H1 (cell line): ENCODE measurements around the gene IFT122. TPM values are rescaled to one million over a fixed set of nuclear protein-coding genes. Genes with fewer than 3 reads are reported as not detected.

Experiments used
- CTCF ChIA-PET: fragments of 300-600 bp; sonication (Branson Sonifier 250); formaldehyde crosslinking; loops from one replicate; lab custom pipeline; 2021; ENCODE audit not compliant: partially characterized antibody; lab: Charles Lee
- POLR2A ChIA-PET: fragments of 300-600 bp; sonication (Branson Sonifier 250); formaldehyde crosslinking; loops from one replicate; lab custom pipeline; 2021; ENCODE audit warnings: inconsistent platforms; ENCODE audit not compliant: partially characterized antibody; lab: Charles Lee
- DNase-seq, 2 experiments: peaks; one replicate each; pipeline versions ENCODE4 v3.0.0 to v3.0.0-alpha.2; 2010 to 2022; ENCODE audit warnings: low spot score in 2 of 2, low read depth in 1 of 2, mixed read lengths in 1 of 2
- FAIRE-seq: peaks from 2 replicates; lab custom pipeline; 2011; peaks lifted over from hg19 to GRCh38; lab: Jason Lieb, UNC
- H2AFZ ChIP-seq: 2 replicates; pipeline ENCODE4 v1.8.1; 2012; ENCODE audit warnings: low read length, inconsistent platforms
- H2AK5ac ChIP-seq: 2 replicates; pipeline ENCODE4 v1.6.1; 2013; ENCODE audit warnings: low read depth, low read length
- H2BK120ac ChIP-seq: replicated peaks from 2 replicates; pipeline ENCODE3; 2013; ENCODE audit warnings: low read depth, low read length, inconsistent platforms
- H2BK12ac ChIP-seq: 2 replicates; pipeline ENCODE4 v1.6.1; 2013; ENCODE audit warnings: low read depth, low read length
- H2BK15ac ChIP-seq: 2 replicates; pipeline ENCODE4 v1.6.1; 2013; ENCODE audit warnings: low read length
- H2BK20ac ChIP-seq: 2 replicates; pipeline ENCODE4 v1.6.1; 2013; ENCODE audit warnings: low read length
- H2BK5ac ChIP-seq: 2 replicates; pipeline ENCODE4 v1.6.1; 2013; ENCODE audit warnings: low read depth, low read length
- H3K14ac ChIP-seq: 2 replicates; pipeline ENCODE4 v1.6.1; 2013; ENCODE audit warnings: inconsistent platforms; ENCODE audit not compliant: insufficient read length
- H3K18ac ChIP-seq: 2 replicates; pipeline ENCODE4 v1.6.1; 2013; ENCODE audit warnings: low read length; ENCODE audit errors: extremely low read depth
- H3K23ac ChIP-seq: 2 replicates; pipeline ENCODE4 v1.6.1; 2013; ENCODE audit warnings: inconsistent platforms; ENCODE audit not compliant: insufficient read length
- H3K23me2 ChIP-seq: 2 replicates; pipeline ENCODE4 v1.6.1; 2013; ENCODE audit warnings: low read depth, low read length
- H3K27ac ChIP-seq: 2 replicates; pipeline ENCODE4 v1.6.1; 2011; ENCODE audit warnings: low read depth, low read length, inconsistent platforms
- H3K27me3 ChIP-seq, 4 experiments: replicated peaks in 1 of 4; 1 replicate in 1 of 4; 2 replicates in 3 of 4; pipeline versions ENCODE4 v1.6.1 to v1.8.1; 2011 to 2013; ENCODE audit warnings: low read length in 3 of 4, mild to moderate bottlenecking in 3 of 4, inconsistent platforms in 2 of 4, mixed read lengths in 2 of 4, moderate library complexity in 1 of 4; ENCODE audit not compliant: control insufficient read depth in 3 of 4, insufficient read depth in 3 of 4; ENCODE audit errors: extremely low read depth in 1 of 4
- H3K36me3 ChIP-seq, 4 experiments: 2 replicates each; pipeline versions ENCODE4 v1.6.1 to v1.8.1; 2011 to 2013; ENCODE audit warnings: mild to moderate bottlenecking in 4 of 4, low read length in 3 of 4, moderate library complexity in 2 of 4, control low read depth in 1 of 4, inconsistent platforms in 1 of 4; ENCODE audit not compliant: insufficient read depth in 4 of 4, control insufficient read depth in 2 of 4
- H3K4ac ChIP-seq: replicated peaks from 2 replicates; pipeline ENCODE3; 2013; ENCODE audit warnings: low read length, low read depth, mixed read lengths, inconsistent platforms; ENCODE audit not compliant: insufficient read length
- H3K4me1 ChIP-seq, 4 experiments: replicated peaks in 1 of 4; 1 replicate in 1 of 4; 2 replicates in 3 of 4; pipeline versions ENCODE4 v1.6.1 to v1.8.1; 2011 to 2013; ENCODE audit warnings: low read length in 3 of 4, inconsistent platforms in 2 of 4, mixed read lengths in 1 of 4; ENCODE audit not compliant: insufficient read depth in 4 of 4, control insufficient read depth in 3 of 4
- H3K4me2 ChIP-seq, 2 experiments: 2 replicates each; pipeline versions ENCODE4 v1.6.1 to v1.8.1; 2011 to 2013; ENCODE audit warnings: low read depth in 2 of 2, low read length in 2 of 2, control low read depth in 1 of 2, inconsistent platforms in 1 of 2, mild to moderate bottlenecking in 1 of 2; ENCODE audit not compliant: insufficient read depth in 1 of 2
- H3K4me3 ChIP-seq, 4 experiments: fragments of 200-600, 300-600 bp in 1 of 4; sonication (generic), shearing (Covaris generic), sonication (Bioruptor Twin) in 1 of 4; 2 replicates each; pipeline versions ENCODE4 v1.5.1 to v1.8.1; 2011 to 2016; ENCODE audit warnings: low read length in 4 of 4, low read depth in 3 of 4, control low read depth in 2 of 4, inconsistent platforms in 2 of 4, mild to moderate bottlenecking in 2 of 4, mixed read lengths in 1 of 4, moderate library complexity in 1 of 4; ENCODE audit not compliant: insufficient read depth in 2 of 4; ENCODE audit errors: extremely low read depth in 1 of 4
- H3K56ac ChIP-seq: replicated peaks from 2 replicates; pipeline ENCODE3; 2013; ENCODE audit warnings: low read depth, mild to moderate bottlenecking, mixed read lengths, low read length, inconsistent platforms; ENCODE audit not compliant: insufficient read length
- H3K79me1 ChIP-seq: 2 replicates; pipeline ENCODE4 v1.6.1; 2013; ENCODE audit warnings: low read depth, low read length, control low read depth
- H3K79me2 ChIP-seq, 2 experiments: 2 replicates each; pipeline versions ENCODE4 v1.6.1 to v1.8.1; 2012 to 2013; ENCODE audit warnings: low read length in 2 of 2, mild to moderate bottlenecking in 2 of 2, inconsistent platforms in 1 of 2; ENCODE audit not compliant: insufficient read depth in 2 of 2, control insufficient read depth in 1 of 2
- H3K9ac ChIP-seq, 4 experiments: replicated peaks in 1 of 4; 1 replicate in 1 of 4; 2 replicates in 3 of 4; pipeline versions ENCODE4 v1.6.1 to v1.8.1; 2011 to 2013; ENCODE audit warnings: low read depth in 3 of 4, low read length in 3 of 4, control low read depth in 2 of 4, mild to moderate bottlenecking in 2 of 4, moderate library complexity in 2 of 4, inconsistent platforms in 1 of 4; ENCODE audit errors: extremely low read depth in 1 of 4
- H3K9me3 ChIP-seq, 2 experiments: 2 replicates each; pipeline versions ENCODE4 v1.6.1 to v1.8.1; 2012 to 2013; ENCODE audit warnings: mild to moderate bottlenecking in 2 of 2, moderate library complexity in 2 of 2, control low read depth in 1 of 2, inconsistent platforms in 1 of 2, low read depth in 1 of 2, low read length in 1 of 2, mixed read lengths in 1 of 2; ENCODE audit not compliant: insufficient read depth in 2 of 2
- H4K20me1 ChIP-seq, 2 experiments: replicated peaks in 1 of 2; 2 replicates each; pipeline versions ENCODE3 to v1.8.1; 2011 to 2013; ENCODE audit warnings: inconsistent platforms in 2 of 2, low read length in 2 of 2, mild to moderate bottlenecking in 1 of 2; ENCODE audit not compliant: insufficient read depth in 2 of 2, control insufficient read depth in 1 of 2
- H4K5ac ChIP-seq: 2 replicates; pipeline ENCODE4 v1.6.1; 2013; ENCODE audit warnings: low read length, low read depth, mixed read lengths, inconsistent platforms; ENCODE audit not compliant: insufficient read length
- H4K8ac ChIP-seq: 2 replicates; pipeline ENCODE4 v1.8.0; 2013; ENCODE audit warnings: mild to moderate bottlenecking, moderate library complexity, low read length, inconsistent platforms; ENCODE audit not compliant: insufficient read depth; ENCODE audit errors: extremely low read depth
- H4K91ac ChIP-seq: replicated peaks from 2 replicates; pipeline ENCODE3; 2013; ENCODE audit warnings: low read length, mixed read lengths, inconsistent platforms; ENCODE audit not compliant: insufficient read length
- ASH2L ChIP-seq: fragments of 200-600, 300-600 bp; sonication (generic); IDR thresholded peaks from one replicate; pipeline ENCODE4 v1.7.1; 2017; ENCODE audit warnings: low read length
- CBX5 ChIP-seq: fragments of 300-800, 300-1000 bp; sonication (generic); IDR thresholded peaks from 2 replicates; pipeline ENCODE4 v1.7.1; 2016; ENCODE audit warnings: antibody characterized with exemption, low read length, low read depth
- CHD1 ChIP-seq: IDR thresholded peaks from 2 replicates; pipeline ENCODE4 v1.6.1; 2012; ENCODE audit warnings: low read depth, low read length, improper control_type of control experiment
- CHD2 ChIP-seq: IDR thresholded peaks from 2 replicates; pipeline ENCODE4 v1.6.1; 2012; ENCODE audit warnings: low read length, improper control_type of control experiment
- HDAC2 ChIP-seq, 2 experiments: fragments of 300-600 bp in 1 of 2; sonication (generic) in 1 of 2; IDR thresholded peaks; 2 replicates each; pipeline ENCODE4 v1.6.1; 2011 to 2012; ENCODE audit warnings: low read depth in 2 of 2, low read length in 2 of 2, mild to moderate bottlenecking in 2 of 2, moderate library complexity in 2 of 2, borderline replicate concordance in 1 of 2, inconsistent platforms in 1 of 2
- HDAC6 ChIP-seq: IDR thresholded peaks from one replicate; pipeline ENCODE4 v1.7.1; 2012; ENCODE audit warnings: low read depth, mild to moderate bottlenecking, inconsistent platforms, low read length, moderate library complexity
- JUND ChIP-seq: IDR thresholded peaks from 2 replicates; pipeline ENCODE4 v1.6.1; 2011; ENCODE audit warnings: mild to moderate bottlenecking, improper control_type of control experiment, low read length
- POLR2A ChIP-seq, 2 experiments: IDR thresholded peaks; 1 replicate in 1 of 2; 2 replicates in 1 of 2; pipeline ENCODE4 v1.6.1; 2011; ENCODE audit warnings: low read depth in 2 of 2, low read length in 2 of 2, mild to moderate bottlenecking in 2 of 2; ENCODE audit errors: control extremely low read depth in 1 of 2
- SIRT6 ChIP-seq: IDR thresholded peaks from one replicate; pipeline ENCODE4 v1.7.1; 2012; ENCODE audit warnings: low read length, inconsistent platforms
- SP4 ChIP-seq: IDR thresholded peaks from 2 replicates; pipeline ENCODE4 v1.6.1; 2012; ENCODE audit warnings: low read length, inconsistent platforms
- TAF7 ChIP-seq: optimal IDR thresholded peaks from 2 replicates; pipeline ENCODE3; 2011; ENCODE audit warnings: low read depth, mild to moderate bottlenecking, inconsistent platforms, low read length, moderate library complexity, borderline replicate concordance
- TCF12 ChIP-seq: IDR thresholded peaks from 2 replicates; pipeline ENCODE4 v1.6.1; 2011; ENCODE audit warnings: low read depth, mild to moderate bottlenecking, low read length
- WGBS, 2 experiments: shearing (Covaris generic) in 1 of 2; methylation state at CpG; one replicate each; pipeline versions ENCODE4 v1.1.6 to v1.1.7; 2013 to 2015; ENCODE audit warnings: low lambda C conversion rate in 2 of 2, mixed read lengths in 2 of 2, inconsistent platforms in 1 of 2, low coverage in 1 of 2, missing lambda C conversion rate in 1 of 2; ENCODE audit not compliant: insufficient replicate concordance in 2 of 2, insufficient coverage in 1 of 2, insufficient read length in 1 of 2; ENCODE audit errors: extremely low coverage in 1 of 2, missing lambda C conversion rate in 1 of 2; 5-methylcytosine and 5-hydroxymethylcytosine counted together
- polyA plus RNA-seq, 7 experiments: library from polyadenylated mRNA; depleted of rRNA in 3 of 7; stranded (reverse) in 5 of 7; unstranded in 2 of 7; fragments of >200 nt in 5 of 7; fragments of 200-250 nt in 2 of 7; gene quantifications; 1 replicate in 5 of 7; 2 replicates in 1 of 7; 4 replicates in 1 of 7; pipeline versions ENCODE4 v1.2.1 to v1.2.3, GENCODE V29; 2011 to 2013; ENCODE audit warnings: missing spikeins in 2 of 7, mixed read lengths in 2 of 7
- total RNA-seq: library from RNA; stranded (reverse); fragmentation: NEBNext Ultra II Directional; extraction: Animal tissue kit (Norgen Biotek cat#: 25700); gene quantifications from 2 replicates; pipeline ENCODE4 v1.2.1, GENCODE V29; 2021

IFT122 gene
- total and polyA plus RNA-seq, 2 of the 8 experiments (the other 6 are each of a cell fraction or from before 2014, with no cell fraction given): 23.7 to 25.1 TPM

DNA sequence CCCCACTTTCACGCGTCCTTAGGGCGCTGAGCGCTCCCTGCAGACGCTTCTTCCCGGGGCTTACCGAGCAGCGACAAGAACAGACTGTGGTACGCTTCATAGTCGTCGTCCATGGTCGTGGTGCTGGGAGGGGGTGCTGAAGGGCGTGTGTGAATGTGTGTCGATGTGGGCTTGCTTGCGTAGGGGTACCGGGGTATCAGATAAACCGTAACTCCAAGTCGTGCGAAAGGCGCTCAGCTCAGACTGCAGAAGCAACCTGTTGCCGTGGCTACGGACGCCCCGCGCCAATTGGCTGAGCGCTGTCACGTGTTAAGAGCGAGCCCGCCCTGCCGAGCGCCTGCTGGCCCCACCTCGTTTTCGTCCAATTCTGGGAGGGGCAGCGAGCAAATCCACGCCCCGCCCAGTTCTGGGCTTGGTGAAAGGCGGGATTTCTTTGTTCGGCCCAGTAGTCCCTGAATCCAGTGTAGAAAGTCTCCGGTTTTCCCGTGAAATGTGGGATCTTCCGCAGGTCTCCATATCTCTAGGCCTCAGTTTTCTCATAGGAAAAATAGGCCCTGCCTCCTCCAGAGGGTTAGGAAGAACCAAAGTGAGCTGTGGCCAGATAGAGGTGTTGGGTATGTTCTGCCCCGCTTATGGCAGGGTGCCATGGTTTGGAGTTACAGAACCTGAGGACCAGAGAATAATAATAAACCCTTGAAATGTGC is 11.5 kb upstream of the IFT122 start, which contains the start of gene EFCAB12:
Gene EFCAB12 (minus strand): TSS at position 261 of the 704 bp plus-strand sequence. CDS start 148 bp downstream, at position 113.
- Histone ChIP-seq H4K20me1 (peaks cover 0 to 1% of the 10 kb centered on the region in 2 experiments), H3K4ac (no peak within 1 kb of the TSS), H2BK12ac (no peak within 1 kb of the TSS), H2BK120ac (no peak within 1 kb of the TSS), H3K79me2 (no peaks in the 10 kb centered on the region), H3K9ac (peak within 1 kb of the TSS in 3 of 4 experiments; percentile 54 to 68 (median 57); a peak in 5 of 7 replicates), H4K5ac (peak within 1 kb of the TSS; percentile 55), H3K27me3 (peaks cover 0 to 10% (median 8%) of the 10 kb centered on the region in 4 experiments; a peak in 5 of 7 replicates), H4K8ac (no peak within 1 kb of the TSS; the same call in 1 of the 2 replicates), H3K56ac (no peak within 1 kb of the TSS), H2AFZ (peak within 1 kb of the TSS; percentile 63; the same call in 1 of the 2 replicates), H3K79me1 (no peaks in the 10 kb centered on the region), H2BK5ac (peak within 1 kb of the TSS; percentile 77), H2BK15ac (no peak within 1 kb of the TSS; the same call in 1 of the 2 replicates), H3K14ac (no peak within 1 kb of the TSS), H3K4me1 (peaks cover 7 to 31% (median 15%) of the 10 kb centered on the region in 4 experiments), H2BK20ac (peak within 1 kb of the TSS; percentile 21; the same call in 1 of the 2 replicates), H3K18ac (no peak within 1 kb of the TSS; the same call in 1 of the 2 replicates), H3K9me3 (no peaks in the 10 kb centered on the region), H3K4me3 (peak within 1 kb of the TSS; percentile 41 to 73 (median 60)), H3K4me2 (peak within 1 kb of the TSS; percentile 84 to 99), H3K23ac (no peak within 1 kb of the TSS), H2AK5ac (0 out of 2 replicates have a peak within 1 kb of the TSS, but pooled peaks have one; percentile 11), H4K91ac (peak within 1 kb of the TSS; percentile 38), H3K36me3 (peaks cover 15 to 26% (median 23%) of the 10 kb centered on the region in 4 experiments; a peak in 7 of 8 replicates), H3K23me2 (peaks cover 3% of the 10 kb centered on the region), H3K27ac (peak within 1 kb of the TSS; percentile 75)
- peak; percentile 89 to 98 for DNase-seq
- CTCF ChIA-PET: interaction anchor here (0.6 to 2.6 kb wide), 9 partner anchors 10 to 369 kb away, joined by 3 to 9 read pairs (median 5); no protein-coding TSS in a partner anchor
- 6% methylated on average over 42 of the region's 42 CpGs; no CpG with 5 or more reads in 1 of the 2 experiments for WGBS, 2 experiments
- POLR2A ChIA-PET: interaction anchor here (0.7 to 5.7 kb wide), 9 partner anchors 10 to 113 kb away, joined by 3 to 61 read pairs (median 7); partner anchors contain the start of genes IFT122 and MBD4
- FAIRE-seq: no peak
- TF ChIP-seq TAF7 (no peak), ASH2L (no peak), SP4 (0 out of 2 replicates have a peak, but pooled peaks have one; percentile 74), CBX5 (no peak), CHD2 (0 out of 2 replicates have a peak, but pooled peaks have one; percentile 35), POLR2A (IDR thresholded peaks at IDR 0.05; ENCODE audit: control extremely low read depth in 1 of 2, low read depth in 2 of 2, low read length in 2 of 2) (peak in 1 of 2 experiments; percentile 73; a peak in 2 of 3 replicates), SIRT6 (no peak), TCF12 (no peak), HDAC2 (IDR thresholded peaks at IDR 0.05; ENCODE audit: borderline replicate concordance in 1 of 2, low read depth in 2 of 2, low read length in 2 of 2) (peak in 1 of 2 experiments; percentile 88; a peak in 2 of 4 replicates), HDAC6 (no peak), JUND (no peak), CHD1 (no peak)
